Caco-2 (cell line): ENCODE results near the gene ASB1. TPM values are rescaled to one million over a fixed set of nuclear protein-coding genes. Genes with fewer than 3 reads are reported as not detected.
A peak's percentile ranks its signal among the peaks of the same experiment; 100 is the strongest.
"Not testable (repeated sequence)": the region's sequence is repeated elsewhere in the genome, so short reads cannot be mapped to it uniquely, and the experiment has no call there.

Source experiments
- BruUV-seq: library from RNA; stranded (reverse); fragments of 400-500 nt; replicated peaks from 2 replicates; lab custom pipeline; 2021; lab: Mats Ljungman, UMichigan
- CTCF ChIA-PET: fragments of 300-600 bp; sonication (Branson Sonifier 250); formaldehyde crosslinking; loops from one replicate; lab custom pipeline; 2022; ENCODE audit warnings: antibody characterized with exemption; lab: Charles Lee
- POLR2A ChIA-PET: fragments of 300-600 bp; sonication (Branson Sonifier 250); formaldehyde crosslinking; loops from one replicate; lab custom pipeline; 2022; ENCODE audit warnings: antibody characterized with exemption; lab: Charles Lee
- DNase-seq, 2 experiments: peaks; one replicate each; pipeline versions ENCODE4 v3.0.0 to v3.0.0-alpha.2; 2020 to 2022
- H3K27me3 ChIP-seq: replicated peaks from 2 replicates; pipeline ENCODE4 v1.6.0; 2011; ENCODE audit warnings: low read length; ENCODE audit not compliant: control insufficient read depth, insufficient read depth
- H3K36me3 ChIP-seq: 2 replicates; pipeline ENCODE4 v1.5.1; 2011; ENCODE audit warnings: low read length; ENCODE audit not compliant: control insufficient read depth, insufficient read depth
- H3K4me1 ChIP-seq: fragments of 250-450 bp; sonication (Bioruptor Pico); 2 replicates; pipeline ENCODE4 v1.5.1; 2020; ENCODE audit warnings: mild to moderate bottlenecking
- H3K4me3 ChIP-seq: 2 replicates; pipeline ENCODE4 v1.5.1; 2011; ENCODE audit warnings: low read depth, mild to moderate bottlenecking, control low read depth, low read length
- H3K9me3 ChIP-seq: fragments of 250-450 bp; sonication (Bioruptor Pico); 2 replicates; pipeline ENCODE4 v1.5.1; 2020; ENCODE audit warnings: mild to moderate bottlenecking, moderate library complexity
- H3K27ac Mint-ChIP-seq: one replicate; pipeline ENCODE4 v1.8.0; 2022; ENCODE audit warnings: mixed read lengths; ENCODE audit not compliant: unreplicated experiment
- H3K27me3 Mint-ChIP-seq: one replicate; pipeline ENCODE4 v1.8.0; 2022; ENCODE audit warnings: mixed read lengths; ENCODE audit not compliant: insufficient read depth, unreplicated experiment
- H3K36me3 Mint-ChIP-seq: one replicate; pipeline ENCODE4 v1.8.0; 2022; ENCODE audit warnings: mild to moderate bottlenecking, mixed read lengths; ENCODE audit not compliant: insufficient read depth, unreplicated experiment
- H3K4me1 Mint-ChIP-seq: one replicate; pipeline ENCODE4 v1.8.0; 2022; ENCODE audit warnings: low read depth, mixed read lengths; ENCODE audit not compliant: unreplicated experiment
- H3K4me3 Mint-ChIP-seq: one replicate; pipeline ENCODE4 v1.8.0; 2022; ENCODE audit warnings: mild to moderate bottlenecking, moderate library complexity, mixed read lengths; ENCODE audit not compliant: unreplicated experiment
- H3K9me3 Mint-ChIP-seq: one replicate; pipeline ENCODE4 v1.8.0; 2022; ENCODE audit warnings: mixed read lengths; ENCODE audit not compliant: unreplicated experiment
- CTCF ChIP-seq, 2 experiments: fragments of 200-600 bp in 1 of 2; IDR thresholded peaks; 1 replicate in 1 of 2; 2 replicates in 1 of 2; pipeline versions ENCODE4 v1.5.1 to v1.8.0; 2011 to 2022; ENCODE audit warnings: antibody characterized with exemption in 1 of 2, control low read depth in 1 of 2, inconsistent platforms in 1 of 2, low read depth in 1 of 2, low read length in 1 of 2, mild to moderate bottlenecking in 1 of 2, moderate library complexity in 1 of 2; ENCODE audit not compliant: insufficient read depth in 1 of 2, severe bottlenecking in 1 of 2, unreplicated experiment in 1 of 2
- intact Hi-C: fragments of 100-400 bp; cut with micrococcal nuclease; formaldehyde crosslinking; loops from one replicate; pipeline ENCODE4 v1.10.0; 2022; ENCODE audit not compliant: unreplicated experiment
- total RNA-seq: library from RNA; stranded (reverse); gene quantifications from 2 replicates; pipeline ENCODE4 v1.2.3, GENCODE V29; 2022

The ASB1 gene
- total RNA-seq, 1 experiment from 2014 or later, result 16.9 TPM

GRCh38 chr2:238401551-238401950, 25.2 kb upstream of the ASB1 start:
- no peak for TF ChIP-seq CTCF (IDR thresholded peaks at IDR 0.05; ENCODE audit: insufficient read depth in 1 of 2, low read depth in 1 of 2, low read length in 1 of 2, severe bottlenecking in 1 of 2, unreplicated experiment in 1 of 2)
- CTCF ChIA-PET, result no interaction called here
- no peak overlapping the region for H3K27ac Mint-ChIP-seq

GRCh38 chr2:238403632-238404405, 22.9 kb upstream of the ASB1 start:
- Mint-ChIP-seq H3K4me1 (no peaks in the 10 kb centered on the region), H3K36me3 (no peaks in the 10 kb centered on the region), H3K27me3 (no peaks in the 10 kb centered on the region), H3K9me3 (no peaks in the 10 kb centered on the region), H3K4me3 (peak overlapping the region; percentile 41), H3K27ac (no peak overlapping the region)
- H3K4me3 ChIP-seq, result no peak overlapping the region
- BruUV-seq, result no TSS peak
- TF ChIP-seq CTCF (IDR thresholded peaks at IDR 0.05; ENCODE audit: insufficient read depth in 1 of 2, low read depth in 1 of 2, low read length in 1 of 2, severe bottlenecking in 1 of 2, unreplicated experiment in 1 of 2), result no peak
- peaks cover 5% of the 10 kb centered on the region; the same call in 1 of the 2 replicates for H3K4me1 ChIP-seq
- ChIA-PET CTCF (no interaction called here), POLR2A (no interaction called here)
- intact Hi-C loops, result no loop called here
- H3K36me3 ChIP-seq, result no peaks in the 10 kb centered on the region
- no peak for DNase-seq
- no peaks in the 10 kb centered on the region for H3K9me3 ChIP-seq
- no peaks in the 10 kb centered on the region for H3K27me3 ChIP-seq

More at GRCh38 chr2:238401551-238401950, 25.2 kb upstream of the ASB1 start:
- Mint-ChIP-seq H3K4me1 (no peaks in the 10 kb centered on the region), H3K9me3 (no peaks in the 10 kb centered on the region), H3K36me3 (no peaks in the 10 kb centered on the region), H3K27me3 (no peaks in the 10 kb centered on the region), H3K4me3 (no peak overlapping the region)
- H3K36me3 ChIP-seq, result no peaks in the 10 kb centered on the region
- no peak for DNase-seq
- no peaks in the 10 kb centered on the region for H3K9me3 ChIP-seq
- BruUV-seq, result no TSS peak
- no peaks in the 10 kb centered on the region for H3K27me3 ChIP-seq
- peaks cover 5% of the 10 kb centered on the region; the same call in 1 of the 2 replicates for H3K4me1 ChIP-seq
- POLR2A ChIA-PET, result no interaction called here
- H3K4me3 ChIP-seq, result no peak overlapping the region
- intact Hi-C loops, result no loop called here

- Mint-ChIP-seq H3K27me3 (no peaks in the 10 kb centered on the region), H3K4me1 (no peaks in the 10 kb centered on the region), H3K27ac (no peak overlapping the region), H3K4me3 (peak overlapping the region; percentile 41), H3K36me3 (no peaks in the 10 kb centered on the region), H3K9me3 (no peaks in the 10 kb centered on the region)
- H3K9me3 ChIP-seq, result no peaks in the 10 kb centered on the region
- DNase-seq, result no peak
- H3K4me3 ChIP-seq, result no peak overlapping the region
- no TSS peak for BruUV-seq
- intact Hi-C loops, result no loop called here
- H3K36me3 ChIP-seq, result no peaks in the 10 kb centered on the region
- H3K27me3 ChIP-seq, result no peaks in the 10 kb centered on the region
- POLR2A ChIA-PET, result no interaction called here
- no peak for TF ChIP-seq CTCF (IDR thresholded peaks at IDR 0.05; ENCODE audit: insufficient read depth in 1 of 2, low read depth in 1 of 2, low read length in 1 of 2, severe bottlenecking in 1 of 2, unreplicated experiment in 1 of 2)
- CTCF ChIA-PET, result no interaction called here
- H3K4me1 ChIP-seq, result peaks cover 5% of the 10 kb centered on the region; the same call in 1 of the 2 replicates
Observed at GRCh38 chr2:238404406-238405216, 22.1 kb upstream of the ASB1 start.

GRCh38 chr2:238405217-238405555, 21.5 kb upstream of the ASB1 start:
- H3K4me1 Mint-ChIP-seq, BruUV-seq, H3K9me3 Mint-ChIP-seq, DNase-seq, intact Hi-C loops, H3K4me3 ChIP-seq, H3K9me3 ChIP-seq, H3K36me3 ChIP-seq, H3K4me3 Mint-ChIP-seq, H3K27me3 Mint-ChIP-seq, H3K27ac Mint-ChIP-seq, H3K36me3 Mint-ChIP-seq, POLR2A ChIA-PET, H3K4me1 ChIP-seq, H3K27me3 ChIP-seq: not testable (repeated sequence)
- CTCF ChIA-PET, result interaction anchor here (0.6 kb wide), 1 partner anchor 55 kb away, joined by 3 read pairs; no protein-coding TSS in a partner anchor
